Measurements from ENCODE around the gene ANAPC15. TPM values are rescaled to one million over a fixed set of nuclear protein-coding genes. Genes with fewer than 3 reads are reported as not detected.

The ANAPC15 gene
- total RNA-seq, 3 donors from 2014 or later = 12.1 to 22.4 (median 21.4) TPM

DNA sequence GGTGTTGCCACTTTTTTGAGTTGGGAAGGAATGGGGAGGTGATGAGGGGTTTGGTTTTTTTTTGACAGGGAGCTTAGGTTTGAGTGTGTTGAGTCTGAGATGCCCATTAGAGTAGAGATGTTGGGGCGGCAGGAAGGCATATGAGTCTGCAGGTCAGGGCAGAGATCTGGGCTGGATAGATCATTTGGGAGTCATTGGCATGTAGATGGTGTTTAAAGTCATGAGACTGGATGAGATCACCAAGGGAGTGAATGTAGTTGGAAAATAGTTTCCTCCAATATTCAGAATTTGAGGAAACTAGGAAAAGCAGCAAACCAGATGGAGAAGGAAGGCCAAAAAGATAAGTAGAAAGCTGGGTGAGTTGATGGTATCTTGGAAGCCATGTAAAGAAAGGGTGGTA lies 2.1 kb upstream of the ANAPC15 start:
- H3K27me3 ChIP-seq = no peaks in the 10 kb centered on the region
- H3K36me3 ChIP-seq = no peaks in the 10 kb centered on the region
- intact Hi-C loops (cut with DNase I; ENCODE audit: low total_unique reads) = no loop called here
- H3K4me3 ChIP-seq = no peak overlapping the region
- H3K9me3 ChIP-seq = no peaks in the 10 kb centered on the region
- H3K4me1 ChIP-seq = peaks cover 0 to 6% of the 10 kb centered on the region in 2 donors
- TF ChIP-seq POLR2AphosphoS5 (IDR thresholded peaks at IDR 0.05) = no peak
- TF ChIP-seq POLR2A (IDR thresholded peaks at IDR 0.05) = no peak
- TF ChIP-seq, protein P1, sequence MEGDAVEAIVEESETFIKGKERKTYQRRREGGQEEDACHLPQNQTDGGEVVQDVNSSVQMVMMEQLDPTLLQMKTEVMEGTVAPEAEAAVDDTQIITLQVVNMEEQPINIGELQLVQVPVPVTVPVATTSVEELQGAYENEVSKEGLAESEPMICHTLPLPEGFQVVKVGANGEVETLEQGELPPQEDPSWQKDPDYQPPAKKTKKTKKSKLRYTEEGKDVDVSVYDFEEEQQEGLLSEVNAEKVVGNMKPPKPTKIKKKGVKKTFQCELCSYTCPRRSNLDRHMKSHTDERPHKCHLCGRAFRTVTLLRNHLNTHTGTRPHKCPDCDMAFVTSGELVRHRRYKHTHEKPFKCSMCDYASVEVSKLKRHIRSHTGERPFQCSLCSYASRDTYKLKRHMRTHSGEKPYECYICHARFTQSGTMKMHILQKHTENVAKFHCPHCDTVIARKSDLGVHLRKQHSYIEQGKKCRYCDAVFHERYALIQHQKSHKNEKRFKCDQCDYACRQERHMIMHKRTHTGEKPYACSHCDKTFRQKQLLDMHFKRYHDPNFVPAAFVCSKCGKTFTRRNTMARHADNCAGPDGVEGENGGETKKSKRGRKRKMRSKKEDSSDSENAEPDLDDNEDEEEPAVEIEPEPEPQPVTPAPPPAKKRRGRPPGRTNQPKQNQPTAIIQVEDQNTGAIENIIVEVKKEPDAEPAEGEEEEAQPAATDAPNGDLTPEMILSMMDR (IDR thresholded peaks at IDR 0.05) = no peak
- DNase-seq (ENCODE audit: low spot score in 2 of 2) = no peak
- no peak overlapping the region for H3K27ac ChIP-seq

DNA sequence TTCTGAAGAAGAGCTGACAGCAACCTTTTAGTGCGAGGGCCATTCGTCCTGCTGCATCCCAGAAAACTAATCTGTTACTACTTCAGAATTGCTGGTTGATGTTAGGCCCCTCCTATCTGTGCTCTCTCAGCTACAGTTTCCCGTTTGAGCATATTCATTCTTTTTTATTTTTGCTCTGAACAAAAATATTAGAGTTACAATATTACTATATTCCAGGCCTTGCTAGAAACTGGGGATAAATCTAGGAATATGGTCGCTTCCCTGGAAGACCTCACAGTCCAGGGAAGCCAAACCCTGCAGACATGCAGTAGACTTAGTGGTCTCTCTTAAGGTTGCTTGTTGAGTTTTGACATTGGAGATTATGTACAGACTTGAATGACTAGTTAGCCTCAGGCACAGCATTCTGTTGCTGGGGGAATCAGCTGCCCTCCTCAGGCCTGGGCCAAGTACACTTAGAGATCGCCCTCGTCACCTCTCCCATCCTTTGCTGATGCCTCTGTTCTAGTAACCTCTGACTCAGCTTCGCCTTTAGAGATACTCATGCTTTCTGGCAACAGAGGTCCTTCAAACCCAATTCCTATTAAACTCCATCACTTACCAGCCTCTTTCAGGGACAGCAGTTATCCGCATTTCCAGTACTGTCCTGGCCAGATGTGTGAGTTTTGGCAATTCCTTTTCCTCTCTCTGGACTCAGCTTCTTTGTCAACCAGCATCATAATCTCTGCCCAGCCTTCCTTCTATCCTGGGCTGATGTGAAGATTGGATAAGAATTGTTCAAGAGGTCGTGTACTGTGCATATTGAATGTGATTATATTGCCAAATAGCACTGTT lies 698 bp upstream of the ANAPC15 start:
- intact Hi-C loops (cut with DNase I; ENCODE audit: low total_unique reads) = no loop called here
- TF ChIP-seq, protein P1 (IDR thresholded peaks at IDR 0.05) = peak in 1 of 3 donors; percentile 29
- no peak for TF ChIP-seq POLR2AphosphoS5 (IDR thresholded peaks at IDR 0.05)
- Histone ChIP-seq H3K27ac (peak overlapping the region; percentile 98 to 99), H3K27me3 (no peaks in the 10 kb centered on the region), H3K36me3 (no peaks in the 10 kb centered on the region), H3K4me3 (peak overlapping the region; percentile 71 to 83 (median 72)), H3K9me3 (no peaks in the 10 kb centered on the region), H3K4me1 (peaks cover 0 to 6% of the 10 kb centered on the region in 2 donors)
- no peak for DNase-seq (ENCODE audit: low spot score in 2 of 2)

DNA sequence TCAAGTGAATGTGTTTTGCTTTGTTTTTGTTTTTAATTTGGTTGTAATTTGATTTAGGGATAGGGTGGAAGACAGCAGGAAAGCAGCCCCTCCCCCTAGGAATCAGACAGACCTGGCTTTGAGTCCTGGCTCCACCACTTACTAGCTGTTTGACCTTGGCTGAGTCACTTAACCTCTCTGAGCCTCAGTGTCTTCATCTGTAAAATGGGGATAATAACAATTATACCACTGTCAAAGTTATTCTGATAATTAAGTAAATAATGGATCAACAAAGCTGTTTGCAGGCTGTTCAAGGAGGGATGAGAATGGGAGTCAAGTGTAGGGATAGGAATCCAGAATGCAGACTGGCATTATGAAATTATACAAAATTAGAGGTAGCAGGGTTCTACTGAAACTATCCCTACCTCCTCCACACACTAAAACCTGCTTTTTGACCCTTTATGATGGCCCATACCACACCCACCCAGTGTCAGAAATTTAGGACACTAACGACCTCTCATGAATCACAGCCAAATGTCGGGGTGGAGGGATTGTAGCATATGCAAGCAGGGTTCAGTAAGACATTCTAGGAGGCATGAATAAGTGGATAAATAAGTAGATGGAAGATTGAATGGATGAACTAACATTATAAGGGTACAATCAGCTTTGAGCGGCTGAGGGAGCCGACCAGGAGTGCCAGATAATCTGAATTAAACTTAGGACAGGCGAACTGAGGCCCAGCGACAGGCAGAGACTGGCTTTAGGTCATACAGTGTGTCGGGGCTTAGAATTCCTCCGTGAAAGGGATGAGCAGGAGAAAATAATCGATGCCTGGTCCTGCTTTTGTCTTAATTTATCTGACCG lies 974 bp downstream of the ANAPC15 start:
- Histone ChIP-seq H3K4me3 (peak overlapping the region; percentile 71 to 83 (median 72)), H3K36me3 (no peaks in the 10 kb centered on the region), H3K4me1 (peaks cover 0 to 6% of the 10 kb centered on the region in 2 donors), H3K27ac (peak overlapping the region; percentile 98 to 99), H3K9me3 (no peaks in the 10 kb centered on the region), H3K27me3 (no peaks in the 10 kb centered on the region)
- intact Hi-C loops (cut with DNase I; ENCODE audit: low total_unique reads) = no loop called here
- no peak for DNase-seq (ENCODE audit: low spot score in 2 of 2)
- TF ChIP-seq POLR2AphosphoS5 (IDR thresholded peaks at IDR 0.05) (no peak), POLR2A (IDR thresholded peaks at IDR 0.05) (no peak)
- TF ChIP-seq, protein P1 (IDR thresholded peaks at IDR 0.05) = no peak

DNA sequence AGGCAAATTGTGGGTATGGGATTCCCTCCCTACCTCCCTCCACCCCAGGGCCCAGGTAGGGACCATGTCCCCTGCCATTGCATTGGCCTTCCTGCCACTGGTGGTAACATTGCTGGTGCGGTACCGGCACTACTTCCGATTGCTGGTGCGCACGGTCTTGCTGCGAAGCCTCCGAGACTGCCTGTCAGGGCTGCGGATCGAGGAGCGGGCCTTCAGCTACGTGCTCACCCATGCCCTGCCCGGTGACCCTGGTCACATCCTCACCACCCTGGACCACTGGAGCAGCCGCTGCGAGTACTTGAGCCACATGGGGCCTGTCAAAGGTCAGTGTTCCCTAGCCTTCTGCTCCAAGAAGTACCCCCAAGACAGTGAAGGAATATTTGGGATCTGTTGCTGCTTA lies 6.6 kb downstream of the ANAPC15 start, which contains the start of gene TOMT:
Gene TOMT, plus strand, starts transcription at position 37 of the 400 bp plus-strand sequence. Its CDS starts 28 bp downstream, at position 65.
- H3K9me3 ChIP-seq = no peaks in the 10 kb centered on the region
- H3K36me3 ChIP-seq = no peaks in the 10 kb centered on the region
- no peak for TF ChIP-seq POLR2AphosphoS5 (IDR thresholded peaks at IDR 0.05)
- TF ChIP-seq, protein P1 (IDR thresholded peaks at IDR 0.05) = no peak
- TF ChIP-seq POLR2A (IDR thresholded peaks at IDR 0.05) = no peak
- H3K4me3 ChIP-seq = no peak within 1 kb of the TSS
- no peaks in the 10 kb centered on the region for H3K27me3 ChIP-seq
- no peak for DNase-seq (ENCODE audit: low spot score in 2 of 2)
- peaks cover 10 to 13% of the 10 kb centered on the region in 2 donors for H3K4me1 ChIP-seq
- H3K27ac ChIP-seq = no peak within 1 kb of the TSS
- intact Hi-C loops (cut with DNase I; ENCODE audit: low total_unique reads) = loop anchor here (5.0 kb wide), 1 partner anchor 1206 kb away; no protein-coding TSS in a partner anchor
